Colonic mucosa (tissue), 4 donors: ENCODE measurements around the gene ATE1. TPM values are rescaled to one million over a fixed set of nuclear protein-coding genes. Genes with fewer than 3 reads are reported as not detected.

Experiments used
- DNase-seq: peaks from one replicate; pipeline ENCODE4 v3.0.0-alpha.2; 2020
- H3K27ac ChIP-seq: fragments of 200-600 bp; one replicate; pipeline ENCODE4 v1.8.0; 2021
- H3K27me3 ChIP-seq: fragments of 200-600 bp; one replicate; pipeline ENCODE4 v1.8.0; 2021
- H3K36me3 ChIP-seq: fragments of 200-600 bp; one replicate; pipeline ENCODE4 v1.8.0; 2021
- H3K4me1 ChIP-seq: fragments of 200-600 bp; one replicate; pipeline ENCODE4 v1.8.0; 2021; ENCODE audit warnings: mild to moderate bottlenecking
- H3K4me3 ChIP-seq: fragments of 200-600 bp; one replicate; pipeline ENCODE4 v1.8.0; 2021
- H3K9ac ChIP-seq, 2 donors: one replicate each; pipeline ENCODE4 v1.7.0; 2013; ENCODE audit warnings: control low read depth in 2 of 2, low read depth in 2 of 2, low read length in 2 of 2
- H3K9me3 ChIP-seq: fragments of 200-600 bp; one replicate; pipeline ENCODE4 v1.8.0; 2021
- intact Hi-C: fragments of 100-400 bp; cut with DNase I; formaldehyde crosslinking; loops from one replicate; pipeline ENCODE4 v1.14.1; 2022
- total RNA-seq, 2 donors: library from RNA; stranded (reverse); fragmentation: NEBNext Ultra II Directional in 1 of 2; extraction: Animal tissue kit (Norgen Biotek cat#: 25700) in 1 of 2; gene quantifications; one replicate each; pipeline ENCODE4 v1.2.1, GENCODE V29; 2021
- TF ChIP-seq, protein P1 (sequence below): fragments of 200-600 bp; IDR thresholded peaks from one replicate; pipeline ENCODE4 v1.8.0; 2022; ENCODE audit warnings: antibody characterized with exemption, mild to moderate bottlenecking
- donor health status: healthy.
- donor health status: DM: no; HTN: no; CAD: no.
- donor health status: DM: no; HTN: no; CAD: no.

The ATE1 gene
- total RNA-seq, 2 donors from 2014 or later = 32.9 to 78.0 TPM

GRCh38 chr10:121845044-121845784 lies 82.6 kb downstream of the ATE1 start:
- H3K4me1 ChIP-seq = no peaks in the 10 kb centered on the region
- H3K9me3 ChIP-seq = no peaks in the 10 kb centered on the region
- no peak overlapping the region for H3K27ac ChIP-seq
- H3K27me3 ChIP-seq = no peaks in the 10 kb centered on the region
- no peaks in the 10 kb centered on the region for H3K36me3 ChIP-seq
- no peak overlapping the region for H3K4me3 ChIP-seq
- no peak overlapping the region for H3K9ac ChIP-seq
- no peak for DNase-seq
- TF ChIP-seq, protein P1, sequence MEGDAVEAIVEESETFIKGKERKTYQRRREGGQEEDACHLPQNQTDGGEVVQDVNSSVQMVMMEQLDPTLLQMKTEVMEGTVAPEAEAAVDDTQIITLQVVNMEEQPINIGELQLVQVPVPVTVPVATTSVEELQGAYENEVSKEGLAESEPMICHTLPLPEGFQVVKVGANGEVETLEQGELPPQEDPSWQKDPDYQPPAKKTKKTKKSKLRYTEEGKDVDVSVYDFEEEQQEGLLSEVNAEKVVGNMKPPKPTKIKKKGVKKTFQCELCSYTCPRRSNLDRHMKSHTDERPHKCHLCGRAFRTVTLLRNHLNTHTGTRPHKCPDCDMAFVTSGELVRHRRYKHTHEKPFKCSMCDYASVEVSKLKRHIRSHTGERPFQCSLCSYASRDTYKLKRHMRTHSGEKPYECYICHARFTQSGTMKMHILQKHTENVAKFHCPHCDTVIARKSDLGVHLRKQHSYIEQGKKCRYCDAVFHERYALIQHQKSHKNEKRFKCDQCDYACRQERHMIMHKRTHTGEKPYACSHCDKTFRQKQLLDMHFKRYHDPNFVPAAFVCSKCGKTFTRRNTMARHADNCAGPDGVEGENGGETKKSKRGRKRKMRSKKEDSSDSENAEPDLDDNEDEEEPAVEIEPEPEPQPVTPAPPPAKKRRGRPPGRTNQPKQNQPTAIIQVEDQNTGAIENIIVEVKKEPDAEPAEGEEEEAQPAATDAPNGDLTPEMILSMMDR = no peak
- intact Hi-C loops = no loop called here

- H3K4me3 ChIP-seq = no peak overlapping the region
- TF ChIP-seq, protein P1 = no peak
- no peak overlapping the region for H3K9ac ChIP-seq
- H3K9me3 ChIP-seq = no peaks in the 10 kb centered on the region
- intact Hi-C loops = no loop called here
- H3K36me3 ChIP-seq = no peaks in the 10 kb centered on the region
- no peak overlapping the region for H3K27ac ChIP-seq
- no peak for DNase-seq
- H3K27me3 ChIP-seq = no peaks in the 10 kb centered on the region
- H3K4me1 ChIP-seq = no peaks in the 10 kb centered on the region
These were observed 83.3 kb downstream of the ATE1 start for GRCh38 chr10:121844537-121844936.

DNA sequence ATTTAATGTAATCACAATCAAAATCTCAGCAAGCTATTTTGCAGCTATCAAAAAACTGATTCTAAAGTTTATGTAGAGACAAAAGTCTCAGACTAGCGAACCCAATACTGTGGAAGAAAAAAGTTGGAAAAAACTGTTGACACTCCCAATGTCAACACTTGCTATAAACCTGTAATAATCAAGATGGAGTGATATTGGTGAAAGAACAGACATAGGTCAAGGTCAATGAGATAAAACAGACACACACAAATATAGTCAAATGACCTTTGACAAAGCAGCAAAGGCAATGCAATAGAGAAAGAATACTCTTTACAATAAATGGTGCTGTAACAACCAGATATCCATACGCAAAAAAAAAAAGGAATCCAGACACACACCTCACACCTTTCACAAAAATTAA lies 84.5 kb downstream of the ATE1 start:
- no peak overlapping the region for H3K27ac ChIP-seq
- H3K9me3 ChIP-seq = no peaks in the 10 kb centered on the region
- no peaks in the 10 kb centered on the region for H3K4me1 ChIP-seq
- H3K4me3 ChIP-seq = no peak overlapping the region
- H3K27me3 ChIP-seq = no peaks in the 10 kb centered on the region
- no peaks in the 10 kb centered on the region for H3K36me3 ChIP-seq
- TF ChIP-seq, protein P1 = no peak
- H3K9ac ChIP-seq = no peak overlapping the region
- no peak for DNase-seq
- intact Hi-C loops = no loop called here

DNA sequence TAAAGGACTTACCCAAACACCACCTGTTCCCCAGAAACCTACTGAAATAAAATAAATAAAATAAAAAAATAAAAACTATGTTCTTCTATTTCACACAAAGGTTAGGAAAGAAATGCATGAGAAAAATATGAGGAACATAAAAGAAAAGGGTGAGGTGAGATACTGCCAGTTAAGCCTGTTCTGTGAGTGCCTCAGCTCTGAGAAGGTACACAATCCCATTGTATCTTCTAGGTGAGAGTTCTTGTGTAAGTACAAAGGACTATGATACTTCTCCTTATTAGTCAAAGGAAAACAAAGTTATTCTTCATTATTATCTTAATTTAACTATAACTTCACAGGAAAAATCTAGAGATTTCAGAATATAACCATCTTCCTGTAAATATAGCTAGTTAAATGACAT lies 86.0 kb downstream of the ATE1 start:
- intact Hi-C loops = no loop called here
- TF ChIP-seq, protein P1 = no peak
- H3K27ac ChIP-seq = no peak overlapping the region
- no peak overlapping the region for H3K9ac ChIP-seq
- no peaks in the 10 kb centered on the region for H3K27me3 ChIP-seq
- no peak for DNase-seq
- H3K4me3 ChIP-seq = no peak overlapping the region
- no peaks in the 10 kb centered on the region for H3K36me3 ChIP-seq
- no peaks in the 10 kb centered on the region for H3K4me1 ChIP-seq
- H3K9me3 ChIP-seq = no peaks in the 10 kb centered on the region

DNA sequence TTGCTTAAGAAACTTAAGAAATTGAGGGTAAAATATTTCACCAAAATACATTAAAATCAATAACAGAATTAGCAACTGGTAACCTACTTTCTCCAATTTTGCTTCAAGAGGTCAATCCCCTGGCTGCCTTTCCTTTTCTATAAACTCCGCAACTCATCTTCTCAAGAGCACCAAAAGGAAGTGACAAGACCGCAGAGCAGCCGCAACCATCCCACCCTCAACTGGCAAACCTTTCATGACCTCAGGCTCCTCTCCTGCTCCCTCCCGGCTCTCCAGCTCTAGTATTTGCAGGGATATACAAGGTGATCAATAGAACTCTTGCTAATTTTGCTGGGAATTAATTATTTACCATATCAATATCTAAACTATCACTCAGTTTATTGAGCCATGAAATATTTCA lies 88.9 kb downstream of the ATE1 start:
- no peaks in the 10 kb centered on the region for H3K27me3 ChIP-seq
- H3K4me3 ChIP-seq = no peak overlapping the region
- intact Hi-C loops = no loop called here
- H3K27ac ChIP-seq = no peak overlapping the region
- H3K36me3 ChIP-seq = peaks cover 4% of the 10 kb centered on the region
- no peak overlapping the region for H3K9ac ChIP-seq
- TF ChIP-seq, protein P1 = no peak
- no peaks in the 10 kb centered on the region for H3K9me3 ChIP-seq
- no peaks in the 10 kb centered on the region for H3K4me1 ChIP-seq
- DNase-seq = no peak
